Thyroid gland (tissue), 4 donors: ENCODE measurements around the gene PLEKHA6.

Experiments used
- CTCF ChIP-seq, 6 experiments: fragments of 200-600 bp in 3 of 6; fragments of 450-650 bp in 3 of 6; sonication (generic) in 3 of 6; IDR thresholded peaks; one replicate each; pipeline ENCODE4 v1.5.1; 2016 to 2019; ENCODE audit warnings: antibody characterized with exemption in 6 of 6, mild to moderate bottlenecking in 2 of 6, inconsistent platforms in 1 of 6, moderate library complexity in 1 of 6
- POLR2A ChIP-seq, 2 donors: fragments of 450-650 bp; IDR thresholded peaks; one replicate each; pipeline ENCODE4 v1.6.1; 2017; ENCODE audit warnings: antibody characterized with exemption in 2 of 2, mild to moderate bottlenecking in 2 of 2, moderate library complexity in 1 of 2

DNA sequence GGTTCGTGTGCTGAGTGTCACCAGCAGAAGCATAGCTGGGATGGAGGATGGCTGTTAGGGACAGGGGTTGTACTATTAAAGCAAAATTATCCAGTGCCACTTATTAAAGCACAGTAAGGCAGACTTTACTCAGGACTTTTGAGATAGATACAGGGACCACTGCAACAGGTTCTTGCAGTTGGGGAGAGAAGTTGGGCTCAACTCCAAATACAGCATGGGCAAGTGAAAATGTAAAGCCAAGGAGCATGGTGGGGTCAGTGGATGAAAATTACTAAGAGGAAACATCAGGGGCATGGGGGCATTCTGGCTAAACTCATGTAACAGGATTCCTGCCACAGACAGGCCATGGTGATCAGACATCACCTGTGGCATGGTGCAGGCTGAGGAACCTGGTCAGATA is 178.6 kb downstream of the PLEKHA6 start:
- TF ChIP-seq CTCF (IDR thresholded peaks at IDR 0.05), result no peak
- TF ChIP-seq POLR2A (IDR thresholded peaks at IDR 0.05), result no peak
